ENCODE results near the gene DET1. TPM values are rescaled to one million over a fixed set of nuclear protein-coding genes. Genes with fewer than 3 reads are reported as not detected.
"Not testable (repeated sequence)": the region's sequence is repeated elsewhere in the genome, so short reads cannot be mapped to it uniquely, and the experiment has no call there.

Gene DET1
- polyA plus RNA-seq, 3 donors: 14.5 to 18.8 (median 17.8) TPM

- DNase-seq: no peak
These were observed 39.9 kb downstream of the DET1 start for GRCh38 chr15:88506628-88507027.

GRCh38 chr15:88505721-88506120, 40.8 kb downstream of the DET1 start:
- DNase-seq: no peak

GRCh38 chr15:88504445-88504844, 42.0 kb downstream of the DET1 start:
- no peak for DNase-seq

GRCh38 chr15:88498996-88499395, 47.5 kb downstream of the DET1 start:
- peak; percentile 4 for DNase-seq

GRCh38 chr15:88497109-88497765, 49.2 kb downstream of the DET1 start:
- peak; percentile 28 for DNase-seq

GRCh38 chr15:88493844-88494243, 52.6 kb downstream of the DET1 start:
- DNase-seq: no peak

GRCh38 chr15:88491158-88491557, 55.3 kb downstream of the DET1 start:
- DNase-seq: no peak

GRCh38 chr15:88490036-88490435, 56.4 kb downstream of the DET1 start:
- DNase-seq: no peak

GRCh38 chr15:88489321-88489720, 57.2 kb downstream of the DET1 start:
- DNase-seq: no peak

GRCh38 chr15:88487796-88488523, 58.5 kb downstream of the DET1 start:
- DNase-seq: no peak

GRCh38 chr15:88487178-88487795, 59.2 kb downstream of the DET1 start:
- no peak for DNase-seq

- DNase-seq: peak; percentile 52
These were observed 61.7 kb downstream of the DET1 start for GRCh38 chr15:88484682-88485331.

- DNase-seq: no peak
These were observed 64.2 kb downstream of the DET1 start for GRCh38 chr15:88482263-88482662.

GRCh38 chr15:88480981-88481380, 65.5 kb downstream of the DET1 start:
- DNase-seq: no peak

- DNase-seq: no peak
These were observed 67.3 kb downstream of the DET1 start for GRCh38 chr15:88479169-88479568.

GRCh38 chr15:88477904-88478303, 68.6 kb downstream of the DET1 start:
- DNase-seq: no peak

- no peak for DNase-seq
These were observed 69.4 kb downstream of the DET1 start for GRCh38 chr15:88477126-88477525.

- DNase-seq: no peak
These were observed 69.8 kb downstream of the DET1 start for GRCh38 chr15:88476635-88477060.

- not testable (repeated sequence) for DNase-seq
These were observed 72.7 kb downstream of the DET1 start for GRCh38 chr15:88473661-88474293.

- no peak for DNase-seq
These were observed 74.3 kb downstream of the DET1 start for GRCh38 chr15:88472225-88472624.

GRCh38 chr15:88470625-88471372, 75.7 kb downstream of the DET1 start:
- no peak for DNase-seq

Data from renal pelvis (tissue), 4 donors.